Hepatocyte (in vitro differentiated cells): ENCODE measurements around the gene MRC1. TPM values are rescaled to one million over a fixed set of nuclear protein-coding genes. Genes with fewer than 3 reads are reported as not detected.

Source experiments
- DNase-seq: peaks from one replicate; pipeline ENCODE4 v3.0.0-alpha.2; 2016; ENCODE audit warnings: low spot score
- H2AFZ ChIP-seq: fragments of 200-600 bp; sonication (generic); 2 replicates; pipeline ENCODE4 v1.6.0; 2016; ENCODE audit warnings: antibody characterized with exemption, mild to moderate bottlenecking
- H3K27ac ChIP-seq: fragments of 200-600 bp; sonication (generic); 2 replicates; pipeline ENCODE4 v1.5.1; 2016; ENCODE audit warnings: mild to moderate bottlenecking
- H3K27me3 ChIP-seq: fragments of 200-600 bp; sonication (generic); 2 replicates; pipeline ENCODE4 v1.6.1; 2016
- H3K36me3 ChIP-seq: fragments of 200-600 bp; sonication (generic); replicated peaks from 2 replicates; pipeline ENCODE4 v1.5.1; 2016; ENCODE audit warnings: low read depth; ENCODE audit not compliant: insufficient read depth
- H3K4me1 ChIP-seq: fragments of 200-600 bp; sonication (generic); 2 replicates; pipeline ENCODE4 v1.5.1; 2016; ENCODE audit warnings: mild to moderate bottlenecking, moderate library complexity; ENCODE audit not compliant: insufficient read depth
- H3K4me2 ChIP-seq: fragments of 200-600 bp; sonication (generic); 2 replicates; pipeline ENCODE4 v1.6.0; 2016
- H3K4me3 ChIP-seq: fragments of 200-600 bp; sonication (generic); 2 replicates; pipeline ENCODE4 v1.5.1; 2016; ENCODE audit warnings: mild to moderate bottlenecking
- H3K79me2 ChIP-seq: fragments of 200-600 bp; sonication (generic); 2 replicates; pipeline ENCODE4 v1.6.0; 2017; ENCODE audit warnings: mild to moderate bottlenecking
- H3K9me2 ChIP-seq: fragments of 200-600 bp; sonication (generic); replicated peaks from 2 replicates; pipeline ENCODE4 v1.6.0; 2017; ENCODE audit warnings: mild to moderate bottlenecking; ENCODE audit not compliant: insufficient read depth
- H3K9me3 ChIP-seq: fragments of 200-600 bp; sonication (generic); 2 replicates; pipeline ENCODE4 v1.5.1; 2016; ENCODE audit warnings: low read depth, mild to moderate bottlenecking
- H4K20me1 ChIP-seq: fragments of 200-600 bp; sonication (generic); 2 replicates; pipeline ENCODE4 v1.6.0; 2016; ENCODE audit warnings: mild to moderate bottlenecking; ENCODE audit not compliant: insufficient read depth, poor library complexity, severe bottlenecking
- CTCF ChIP-seq: fragments of 200-600 bp; sonication (generic); IDR thresholded peaks from 2 replicates; pipeline ENCODE4 v1.5.1; 2016; ENCODE audit warnings: antibody characterized with exemption, mild to moderate bottlenecking; ENCODE audit not compliant: poor library complexity
- EZH2 ChIP-seq: fragments of 200-600 bp; sonication (generic); IDR thresholded peaks from 2 replicates; pipeline ENCODE4 v1.6.1; 2016; ENCODE audit warnings: antibody characterized with exemption, mild to moderate bottlenecking, borderline replicate concordance
- EZH2phosphoT487 ChIP-seq: fragments of 200-600 bp; sonication (generic); IDR thresholded peaks from one replicate; pipeline ENCODE4 v1.6.1; 2018; ENCODE audit warnings: antibody characterized with exemption, mild to moderate bottlenecking, low read depth, moderate library complexity; ENCODE audit not compliant: unreplicated experiment, severe bottlenecking
- WGBS: methylation state at CpG from one replicate; pipeline ENCODE4 v1.1.6; 2016; ENCODE audit warnings: low lambda C conversion rate; ENCODE audit errors: missing lambda C conversion rate; 5-methylcytosine and 5-hydroxymethylcytosine counted together
- polyA plus RNA-seq: library from polyadenylated mRNA; unstranded; fragments of >200 nt; fragmentation: Nextera tagmentation; extraction: Ambion mirVana; gene quantifications from 2 replicates; pipeline ENCODE4 v1.2.1, GENCODE V29; 2016
- total RNA-seq: library from RNA; depleted of rRNA; stranded (reverse); fragments of >200 nt; gene quantifications from 2 replicates; pipeline ENCODE4 v1.2.3, GENCODE V29; 2014

Gene MRC1
- total and polyA plus RNA-seq, 2 experiments from 2014 or later, result 0.30 to 2.4 TPM

- no peak for DNase-seq
- Histone ChIP-seq H3K27me3 (no peaks in the 10 kb centered on the region), H3K79me2 (no peaks in the 10 kb centered on the region), H3K9me2 (no peaks in the 10 kb centered on the region), H3K4me3 (no peak overlapping the region), H3K4me2 (no peak overlapping the region), H3K9me3 (no peaks in the 10 kb centered on the region), H2AFZ (no peak overlapping the region), H4K20me1 (no peaks in the 10 kb centered on the region), H3K36me3 (no peaks in the 10 kb centered on the region), H3K4me1 (no peaks in the 10 kb centered on the region), H3K27ac (no peak overlapping the region)
- no peak for TF ChIP-seq CTCF
- TF ChIP-seq EZH2, result no peak
- no peak for TF ChIP-seq EZH2phosphoT487
Observed at GRCh38 chr10:17888189-17888588, 79.0 kb downstream of the MRC1 start.

DNA sequence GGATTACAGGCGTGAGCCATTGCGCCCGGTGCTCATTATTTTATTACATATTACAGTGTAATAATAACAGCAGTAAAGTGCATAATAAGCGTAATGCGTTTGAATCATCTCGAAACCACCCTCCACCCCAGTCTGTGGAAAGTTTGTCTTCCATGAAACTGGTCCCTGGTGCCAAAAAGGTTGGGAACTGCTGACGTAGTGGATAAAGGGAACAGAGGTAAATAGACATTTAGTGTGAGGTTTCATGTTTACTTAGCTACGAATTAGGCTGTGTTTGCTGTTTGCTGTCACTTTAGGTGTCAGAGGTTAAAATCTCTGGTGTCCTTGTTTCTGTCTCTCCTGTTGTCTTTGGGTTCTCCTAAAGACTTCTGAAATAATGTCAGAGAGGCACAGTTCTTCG is 82.3 kb downstream of the MRC1 start:
- Histone ChIP-seq H4K20me1 (no peaks in the 10 kb centered on the region), H3K4me2 (no peak overlapping the region), H3K4me3 (no peak overlapping the region), H3K36me3 (no peaks in the 10 kb centered on the region), H3K9me2 (no peaks in the 10 kb centered on the region), H3K4me1 (no peaks in the 10 kb centered on the region), H3K9me3 (no peaks in the 10 kb centered on the region), H3K27ac (no peak overlapping the region), H3K79me2 (no peaks in the 10 kb centered on the region), H3K27me3 (no peaks in the 10 kb centered on the region), H2AFZ (no peak overlapping the region)
- TF ChIP-seq EZH2phosphoT487 (no peak), EZH2 (no peak), CTCF (no peak)
- DNase-seq, result no peak
- WGBS, result 82% methylated on average over 9 of the region's 9 CpGs

DNA sequence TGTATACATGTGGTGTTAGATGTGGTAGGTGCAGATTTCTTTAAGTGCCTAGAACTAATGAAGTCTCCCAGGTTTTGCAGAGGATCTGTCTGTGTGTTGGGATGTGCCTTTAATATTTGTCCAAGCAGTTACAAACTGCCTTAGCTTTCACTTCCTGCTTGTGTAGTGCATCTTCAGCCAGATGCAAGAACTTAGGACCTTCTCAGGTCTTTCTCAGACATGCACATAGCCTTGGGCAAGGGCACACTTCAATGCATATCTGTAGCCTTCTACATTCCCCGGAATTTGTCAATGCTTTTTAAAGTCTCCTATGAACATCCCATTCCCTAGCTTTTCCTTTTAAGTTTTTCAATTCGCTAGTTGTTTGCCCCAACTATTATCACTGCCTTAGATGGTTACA is 95.4 kb downstream of the MRC1 start:
- no peaks in the 10 kb centered on the region for H4K20me1 ChIP-seq
- no peak overlapping the region for H3K4me3 ChIP-seq
- H3K27me3 ChIP-seq, result no peaks in the 10 kb centered on the region
- H2AFZ ChIP-seq, result no peak overlapping the region
- no peaks in the 10 kb centered on the region for H3K9me3 ChIP-seq
- no peaks in the 10 kb centered on the region for H3K79me2 ChIP-seq
- H3K36me3 ChIP-seq, result no peaks in the 10 kb centered on the region
- no peaks in the 10 kb centered on the region for H3K9me2 ChIP-seq
- 82% methylated on average over 2 of the region's 2 CpGs for WGBS
- no peak overlapping the region for H3K4me2 ChIP-seq
- H3K27ac ChIP-seq, result no peak overlapping the region
- no peak for DNase-seq
- no peaks in the 10 kb centered on the region for H3K4me1 ChIP-seq
- no peak for TF ChIP-seq EZH2phosphoT487
- TF ChIP-seq EZH2, result no peak
- TF ChIP-seq CTCF, result no peak

GRCh38 chr10:17905491-17905890 is 96.3 kb downstream of the MRC1 start:
- DNase-seq, result no peak
- WGBS, result 86% methylated on average over 3 of the region's 3 CpGs
- H3K4me1 ChIP-seq, result no peaks in the 10 kb centered on the region
- H3K9me3 ChIP-seq, result no peaks in the 10 kb centered on the region
- H2AFZ ChIP-seq, result no peak overlapping the region
- no peaks in the 10 kb centered on the region for H3K9me2 ChIP-seq
- no peaks in the 10 kb centered on the region for H3K36me3 ChIP-seq
- no peak overlapping the region for H3K4me2 ChIP-seq
- H3K27me3 ChIP-seq, result no peaks in the 10 kb centered on the region
- no peak overlapping the region for H3K4me3 ChIP-seq
- H4K20me1 ChIP-seq, result no peaks in the 10 kb centered on the region
- H3K27ac ChIP-seq, result no peak overlapping the region
- TF ChIP-seq EZH2phosphoT487 (no peak), CTCF (no peak), EZH2 (no peak)
- H3K79me2 ChIP-seq, result no peaks in the 10 kb centered on the region
